NCI-H446 (cell line): ENCODE measurements around the gene PGAP6.
A peak's percentile ranks its signal among the peaks of the same experiment; 100 is the strongest.
"Not testable (repeated sequence)": the region's sequence is repeated elsewhere in the genome, so short reads cannot be mapped to it uniquely, and the experiment has no call there.

Source experiments
- DNase-seq, 2 experiments: peaks; one replicate each; lab custom pipeline; 2025; lab: John Stamatoyannopoulos, UW

The PGAP6 gene

GRCh38 chr16:378113-378820, 3.5 kb downstream of the PGAP6 start:
- not testable (repeated sequence) for DNase-seq

DNA sequence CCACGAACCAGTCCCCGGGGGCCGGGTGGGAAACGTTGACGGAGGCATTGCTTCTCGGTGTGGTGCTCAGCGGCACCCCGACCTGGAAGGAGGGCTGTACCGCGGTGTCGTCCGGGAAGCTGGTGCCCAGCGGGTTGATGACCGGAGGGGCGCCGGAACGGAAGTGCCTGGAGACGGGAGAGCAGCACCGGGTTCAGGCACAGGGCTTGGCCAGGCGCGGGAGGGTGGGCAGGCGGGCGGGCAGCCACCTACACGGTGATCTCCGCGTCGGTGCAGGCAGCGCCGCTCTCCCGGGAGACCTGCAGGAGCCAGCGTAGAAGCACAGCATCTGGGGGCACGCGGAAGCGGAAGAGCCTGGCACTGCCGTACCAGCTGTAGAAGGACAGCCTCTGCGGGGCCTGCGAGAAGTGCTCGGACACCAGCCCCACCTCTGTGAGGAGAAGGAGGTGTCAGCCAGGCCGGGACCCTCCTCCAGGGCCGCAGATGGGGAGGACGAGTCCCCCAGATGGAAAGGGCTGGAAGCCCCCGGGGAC, 4.3 kb downstream of the PGAP6 start:
- DNase-seq: no peak

GRCh38 chr16:376817-377418, 4.9 kb downstream of the PGAP6 start:
- DNase-seq: no peak

- no peak for DNase-seq
Measured at GRCh38 chr16:375927-376816, 5.6 kb downstream of the PGAP6 start.

- DNase-seq: no peak
Measured at GRCh38 chr16:375212-375611, 6.6 kb downstream of the PGAP6 start.

DNA sequence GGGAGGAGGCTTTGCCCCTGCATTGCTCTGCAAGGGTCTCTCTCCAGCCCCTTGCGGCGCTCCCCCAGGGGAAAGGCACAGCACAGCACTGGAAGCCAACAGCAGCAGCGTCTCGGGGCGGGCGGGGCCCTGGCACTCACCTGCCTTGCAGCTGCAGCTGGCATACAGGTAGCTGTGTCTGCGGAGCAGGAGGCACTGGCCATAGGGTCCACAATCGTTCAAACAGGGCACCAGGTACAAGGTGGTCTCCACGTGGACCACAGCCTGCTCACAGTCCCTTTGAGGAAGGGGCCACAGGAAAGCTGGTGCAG, 7.2 kb downstream of the PGAP6 start:
- no peak for DNase-seq

DNA sequence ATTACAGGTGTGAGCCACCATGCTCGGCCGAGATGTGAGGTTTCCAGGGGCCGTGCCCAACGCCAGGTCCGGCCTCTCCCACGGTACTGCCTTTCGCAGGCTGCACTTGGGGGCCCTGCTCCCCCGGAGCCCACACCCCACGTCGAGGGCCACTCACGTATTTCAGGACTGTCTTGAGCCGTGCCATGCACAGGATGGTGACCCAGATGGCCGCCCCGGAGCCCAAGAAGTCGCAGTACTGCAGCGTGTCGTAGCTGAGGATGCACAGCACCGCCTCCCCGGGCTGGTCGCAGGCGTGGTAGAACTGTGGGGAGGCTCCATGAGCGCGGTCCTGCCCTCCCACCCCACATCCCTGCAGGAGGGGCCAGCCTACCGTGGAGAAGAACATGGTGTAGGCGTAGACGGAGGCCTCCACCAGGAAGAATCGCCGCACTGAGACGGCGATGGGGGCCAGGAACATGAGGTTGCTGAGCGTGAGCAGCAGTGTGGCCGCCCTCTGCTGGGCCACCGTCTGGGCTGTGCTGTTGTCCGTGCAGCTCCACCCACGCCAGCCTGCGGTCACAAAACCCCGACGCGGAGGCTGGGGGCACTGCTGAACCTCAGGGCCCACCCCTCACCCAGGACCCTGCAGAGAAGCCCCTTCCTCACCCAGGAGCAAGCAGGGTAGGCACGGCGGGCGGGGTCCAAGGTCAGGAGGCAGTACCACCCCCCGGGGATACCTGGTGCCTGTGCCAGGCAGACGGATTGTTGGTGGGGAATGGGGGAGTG, 7.7 kb downstream of the PGAP6 start:
- no peak for DNase-seq

DNA sequence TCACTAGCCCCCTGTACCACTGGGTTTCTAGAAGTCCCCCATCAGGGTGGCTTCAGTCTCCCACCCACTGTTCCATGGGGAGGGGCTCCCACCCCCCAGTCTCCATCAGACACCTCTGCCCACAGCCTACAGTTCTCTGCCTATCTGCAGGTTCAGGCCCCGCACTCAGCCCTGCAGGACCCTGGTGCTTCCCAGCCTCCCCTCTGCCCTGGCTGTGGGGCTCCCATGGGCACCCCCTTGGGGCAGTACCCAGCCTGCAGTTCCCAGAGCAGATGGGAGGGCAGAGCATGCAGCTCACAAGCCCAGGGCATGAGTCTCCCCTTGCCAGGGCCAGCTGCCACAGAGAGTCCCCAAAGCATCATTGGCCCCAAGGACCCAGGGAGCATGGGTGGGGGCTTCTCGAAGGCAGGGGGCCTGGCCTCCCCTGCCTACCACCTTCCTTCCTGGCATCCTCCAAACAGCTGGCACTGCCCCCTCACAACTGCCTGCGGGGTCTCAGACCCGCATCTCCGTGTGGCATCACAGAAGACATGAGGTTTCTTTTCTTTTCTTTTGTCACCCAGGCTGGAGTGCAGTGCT, 8.7 kb downstream of the PGAP6 start:
- DNase-seq: no peak

- no peak for DNase-seq
Measured at GRCh38 chr16:372302-372983, 9.3 kb downstream of the PGAP6 start.

- no peak for DNase-seq
Measured at GRCh38 chr16:371515-372301, 10.1 kb downstream of the PGAP6 start.

DNA sequence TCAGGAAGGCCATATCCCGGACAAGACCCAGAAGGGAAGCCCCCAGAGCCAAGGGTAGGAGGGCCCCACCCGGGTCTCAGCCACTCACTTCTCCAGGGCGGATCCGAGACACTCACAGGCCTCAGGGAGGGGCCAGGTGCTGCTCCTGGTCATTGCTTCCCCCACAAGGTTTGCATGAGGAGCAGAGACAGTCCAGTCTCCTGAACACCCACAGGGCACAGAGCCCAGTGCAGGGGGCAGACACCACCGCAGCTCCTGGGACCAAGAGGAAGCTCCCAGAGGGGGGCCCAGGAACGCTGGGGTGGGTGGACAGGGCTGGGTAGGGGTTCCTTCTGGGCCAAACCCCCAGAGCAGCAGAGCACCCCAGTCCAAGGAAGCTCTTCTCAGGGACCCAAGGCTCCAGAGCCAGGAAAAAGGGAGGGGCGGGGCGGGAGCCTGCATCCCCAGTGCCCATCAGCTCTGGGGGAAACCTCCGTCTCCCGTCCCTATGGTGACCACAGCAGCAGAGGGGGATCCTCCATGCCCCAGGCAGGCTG, 10.7 kb downstream of the PGAP6 start:
- DNase-seq: no peak

DNA sequence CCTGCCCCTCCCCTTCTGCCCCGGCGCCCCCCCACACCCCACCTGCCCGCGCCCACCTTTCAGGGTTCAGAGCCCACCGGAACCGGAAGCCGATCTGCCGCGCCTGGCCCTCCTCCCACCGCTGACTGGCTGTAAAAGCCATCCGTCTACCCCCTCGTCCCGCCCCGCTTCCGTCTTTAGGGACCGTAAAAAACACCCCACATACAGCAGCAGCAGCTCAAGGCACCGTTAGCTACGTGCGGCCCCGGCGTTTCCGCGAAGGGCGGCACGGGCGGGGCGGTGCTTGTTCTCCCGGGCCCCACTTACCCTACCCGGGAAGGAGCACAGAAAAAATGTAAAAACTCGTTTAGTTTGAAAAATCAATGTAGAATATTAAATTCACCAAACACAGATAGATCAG, 11.3 kb downstream of the PGAP6 start, which contains the start of gene MRPL28:
Gene MRPL28, minus strand, starts transcription at position 96 of the 400 bp plus-strand sequence. CDS start 320 bp downstream, outside the sequence.
- DNase-seq: peak; percentile 83 to 93

GRCh38 chr16:369866-370436, 11.8 kb downstream of the PGAP6 start:
- no peak for DNase-seq

DNA sequence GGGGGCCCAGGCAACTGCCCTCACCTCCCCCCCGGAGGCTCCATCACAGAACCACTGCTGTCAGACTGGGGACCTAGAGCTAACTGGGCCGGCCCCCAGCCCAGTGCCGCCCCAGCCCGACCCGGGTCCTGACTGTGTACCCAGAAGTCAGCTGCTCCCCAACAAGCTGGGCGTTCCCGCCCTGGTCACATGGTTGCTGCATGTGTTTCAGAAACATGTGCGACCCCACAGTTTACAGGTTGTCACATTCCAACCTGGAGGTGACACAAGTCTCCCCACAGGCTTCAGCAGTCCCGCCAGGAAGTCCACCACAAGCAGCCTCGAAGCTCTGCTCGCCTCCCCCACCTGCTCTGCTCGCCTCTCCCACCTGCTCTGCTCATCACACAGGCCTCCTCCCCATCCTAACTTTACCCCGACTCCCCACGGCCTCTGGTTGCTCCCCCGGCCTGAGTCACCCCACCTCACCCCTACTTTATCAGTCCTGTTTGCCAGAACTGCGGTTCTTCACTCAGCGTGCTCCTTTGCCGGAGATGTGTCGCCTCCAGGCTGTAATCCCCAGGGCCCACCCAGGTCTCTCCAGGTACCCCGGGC, 12.4 kb downstream of the PGAP6 start:
- DNase-seq: no peak

DNA sequence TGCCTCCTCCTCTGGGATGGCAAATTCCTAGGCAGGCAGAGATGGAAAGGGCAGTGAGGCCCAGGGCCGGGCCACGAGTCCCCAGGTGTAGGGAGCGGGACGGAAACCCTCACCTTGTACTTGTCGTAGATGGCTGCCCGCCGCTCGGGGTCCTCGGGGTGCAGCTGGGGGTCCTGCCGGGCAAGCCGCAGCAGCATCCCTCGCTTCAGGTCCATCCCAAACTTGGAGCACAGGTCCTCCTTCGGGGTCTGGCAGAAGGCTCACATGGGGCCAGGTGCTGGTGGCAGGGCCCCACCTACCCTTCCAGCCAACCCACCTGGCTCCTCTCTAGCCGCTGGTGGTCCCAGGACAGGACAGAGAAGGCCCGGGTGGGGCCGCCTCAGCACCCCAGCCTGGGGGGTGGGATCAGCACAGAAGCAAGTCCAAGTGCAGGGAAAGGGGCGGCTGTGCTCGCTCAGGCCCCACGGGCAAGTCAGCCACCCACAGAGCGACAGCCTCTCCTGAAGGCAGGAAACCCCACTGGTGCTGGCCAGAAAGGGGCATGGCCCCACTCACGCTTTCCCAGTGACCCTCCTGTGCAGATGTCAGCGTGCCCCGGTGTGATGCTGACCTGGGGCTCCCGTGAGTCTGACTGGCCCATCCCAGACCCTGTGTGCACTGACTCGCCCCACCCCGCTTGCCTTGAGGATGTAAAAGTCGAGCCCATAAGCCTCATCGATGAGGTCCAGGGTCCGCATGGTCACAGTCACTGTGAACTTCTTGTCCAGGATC, 13.2 kb downstream of the PGAP6 start:
- DNase-seq: no peak

GRCh38 chr16:367333-367903, 14.4 kb downstream of the PGAP6 start:
- no peak for DNase-seq

DNA sequence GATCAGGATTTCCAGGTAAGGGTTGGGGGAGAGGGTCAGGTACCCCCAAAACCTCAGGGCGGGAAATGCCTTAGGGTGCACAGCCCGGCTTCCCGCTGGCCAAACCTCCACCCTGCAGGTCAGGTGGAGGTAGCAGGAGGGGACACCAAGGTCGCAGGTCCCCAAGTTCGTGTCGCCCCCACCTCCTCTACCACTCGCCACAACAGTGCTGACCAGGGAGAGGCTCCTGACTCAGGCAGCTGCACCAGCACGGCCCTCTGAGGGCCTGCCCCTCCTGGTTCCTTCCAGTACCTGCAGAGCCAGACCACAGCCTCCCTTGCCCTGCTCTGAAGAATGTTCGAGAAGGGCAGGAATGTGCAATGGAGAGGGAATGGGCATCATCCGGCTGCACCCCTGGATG, 15.3 kb downstream of the PGAP6 start:
- no peak for DNase-seq
